Amniotic stem cell (primary cell): ENCODE data around the gene SMCO2.

Experiments used
- DNase-seq: peaks from one replicate; lab custom pipeline; 2025; lab: John Stamatoyannopoulos, UW

Gene SMCO2

DNA sequence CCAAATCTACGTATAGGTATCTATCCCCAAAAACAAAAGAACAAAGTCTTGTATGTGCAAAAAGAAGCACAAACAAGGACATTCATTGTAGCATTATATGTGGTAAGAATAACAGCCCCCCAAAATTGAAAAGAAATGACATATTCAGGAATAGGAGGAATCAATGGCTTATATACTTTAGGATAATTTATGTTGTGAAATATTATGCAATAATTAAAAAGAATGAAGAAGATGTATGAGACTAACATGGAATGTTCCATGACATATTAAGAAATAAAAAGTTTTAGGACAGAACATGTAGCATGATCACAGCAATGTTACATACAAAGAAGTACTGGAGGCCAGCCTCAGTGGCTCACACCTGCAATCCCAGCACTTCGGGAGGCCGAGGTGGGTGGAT lies 9.1 kb downstream of the SMCO2 start:
- no peak for DNase-seq

DNA sequence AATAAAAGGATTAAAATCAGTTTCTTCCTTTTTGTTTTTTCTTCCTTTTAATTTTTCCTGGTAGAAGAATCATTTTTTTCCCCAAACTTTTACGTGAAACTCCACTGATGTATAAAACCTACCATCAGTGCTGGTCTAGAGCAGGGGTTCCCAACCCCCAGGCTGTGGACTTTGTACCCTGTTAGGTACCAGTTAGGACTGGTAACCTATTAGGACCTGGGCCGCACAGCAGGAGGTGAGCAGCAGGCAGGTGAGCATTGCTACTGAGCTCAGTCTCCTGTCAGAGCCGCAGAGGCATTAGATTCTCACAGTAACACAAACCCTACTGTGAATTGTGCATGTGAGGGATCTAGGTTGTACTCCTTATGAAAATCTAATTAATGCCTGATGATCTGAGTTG lies 10.1 kb downstream of the SMCO2 start:
- no peak for DNase-seq

DNA sequence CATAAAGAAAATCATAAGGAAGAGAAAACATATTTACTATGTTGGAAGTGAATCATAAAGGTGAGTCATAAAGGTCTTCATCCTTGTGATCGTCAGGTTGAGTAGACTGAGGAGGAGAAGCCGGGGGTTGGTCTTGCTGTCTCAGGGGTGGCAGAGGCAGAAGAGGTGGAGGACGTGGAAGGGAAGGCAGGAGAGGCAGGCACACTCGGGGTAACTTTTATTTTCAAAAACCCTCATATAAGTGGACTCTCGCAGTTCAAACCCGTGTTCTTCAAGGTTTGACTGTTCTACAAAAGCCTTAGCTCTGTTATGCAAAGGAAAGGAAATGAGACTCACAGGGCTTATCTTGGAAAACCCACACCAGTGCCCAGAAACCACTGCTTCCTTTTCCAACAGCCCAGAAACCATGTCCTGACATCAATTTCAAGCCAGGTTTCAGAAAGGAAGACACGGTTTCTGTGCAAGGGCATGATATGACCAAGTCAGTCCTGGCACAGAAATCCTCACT lies 14.0 kb downstream of the SMCO2 start:
- DNase-seq = no peak

DNA sequence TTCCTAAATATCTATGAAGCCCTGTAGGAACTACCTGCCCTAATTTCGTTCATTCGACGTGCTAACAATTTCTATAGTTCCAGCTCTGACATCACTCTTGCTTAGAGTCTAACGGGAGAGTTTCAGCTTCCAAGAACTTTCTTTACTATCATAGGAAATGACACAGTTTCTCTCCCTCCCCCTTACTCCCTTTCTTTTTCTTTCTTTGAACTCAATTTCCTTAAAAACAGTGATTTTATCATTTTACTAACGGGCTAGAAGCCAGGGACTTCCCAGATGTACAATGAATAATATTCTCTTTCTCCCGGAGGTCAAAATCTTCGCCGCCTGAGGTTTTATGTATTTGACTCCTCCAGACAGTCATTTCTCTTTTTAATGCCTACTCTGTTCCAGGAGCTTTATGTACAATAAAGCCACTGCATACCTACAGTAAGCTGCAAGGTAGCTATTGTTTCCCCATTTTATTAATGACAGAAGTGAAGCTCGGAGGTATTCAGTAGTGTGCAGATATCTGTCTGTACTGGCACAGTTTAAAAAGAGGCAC lies 15.7 kb downstream of the SMCO2 start:
- peak; percentile 20 for DNase-seq

DNA sequence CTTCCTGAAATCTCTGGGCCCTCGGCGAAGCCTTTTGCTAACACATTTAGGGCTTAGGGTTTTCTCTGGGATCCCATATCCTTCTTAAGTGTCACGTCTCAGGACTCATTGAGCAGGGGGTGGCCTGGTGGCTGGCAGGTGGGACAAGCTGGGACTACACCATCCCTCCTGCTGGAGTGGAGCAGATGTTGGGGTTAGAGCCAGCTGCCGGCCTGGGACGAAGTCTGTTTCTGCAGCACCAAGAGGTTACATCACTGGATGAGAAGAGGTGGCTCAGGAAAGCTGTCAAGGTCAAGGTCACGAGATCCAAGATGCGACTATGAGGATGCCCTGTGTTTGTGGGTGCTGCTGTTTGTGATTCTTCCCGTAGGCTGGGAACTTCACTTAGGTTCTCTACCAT lies 16.3 kb downstream of the SMCO2 start:
- DNase-seq = no peak

DNA sequence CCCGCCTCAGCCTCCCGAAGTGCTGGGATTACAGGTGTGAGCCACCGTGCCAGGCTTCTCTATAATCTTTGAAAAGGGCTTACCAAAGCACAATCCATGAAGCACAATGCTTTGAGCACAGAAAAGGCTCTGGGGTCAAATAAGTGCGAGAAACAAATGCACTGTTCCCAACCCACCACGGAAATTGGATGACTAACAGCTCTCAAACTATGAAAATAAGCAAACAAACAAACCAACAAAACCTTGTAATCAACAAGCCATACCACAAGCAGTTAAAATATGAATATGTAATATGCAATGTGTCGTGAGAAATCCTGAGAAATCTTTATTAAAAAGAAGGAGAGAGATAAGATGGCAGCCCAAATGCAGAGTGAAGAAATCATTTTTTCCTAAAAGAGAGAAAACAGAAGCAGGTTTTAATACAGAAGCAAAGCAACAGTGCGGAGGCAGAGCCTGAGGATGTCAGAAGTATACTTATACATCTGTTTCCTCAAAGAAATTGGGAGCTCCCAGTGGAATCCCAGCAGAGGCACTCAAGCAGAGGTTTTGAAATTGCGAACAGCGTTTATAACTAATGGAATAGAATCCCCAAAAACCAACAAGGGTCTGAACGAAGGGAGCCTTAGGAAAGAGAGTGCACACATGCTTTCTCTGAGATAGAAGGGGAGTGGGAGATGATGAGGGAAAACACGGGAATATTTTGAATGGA lies 17.1 kb downstream of the SMCO2 start:
- no peak for DNase-seq

DNA sequence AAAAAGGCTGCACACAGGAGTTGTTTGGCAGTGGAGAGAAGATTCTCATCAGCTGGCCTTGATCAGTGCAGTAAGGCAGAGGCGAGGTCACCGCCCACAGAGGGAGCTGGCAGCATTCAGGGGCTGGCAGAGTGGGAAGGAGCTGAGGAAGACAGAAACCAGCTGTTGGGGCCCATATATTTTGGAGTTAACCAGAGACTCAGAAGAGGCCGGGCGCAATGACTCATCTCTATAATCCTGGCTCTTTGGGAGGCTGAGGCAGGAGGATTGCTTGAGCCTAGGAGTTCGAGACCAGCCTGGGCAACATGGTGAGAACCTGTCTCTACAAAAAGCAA lies 17.7 kb downstream of the SMCO2 start:
- no peak for DNase-seq

DNA sequence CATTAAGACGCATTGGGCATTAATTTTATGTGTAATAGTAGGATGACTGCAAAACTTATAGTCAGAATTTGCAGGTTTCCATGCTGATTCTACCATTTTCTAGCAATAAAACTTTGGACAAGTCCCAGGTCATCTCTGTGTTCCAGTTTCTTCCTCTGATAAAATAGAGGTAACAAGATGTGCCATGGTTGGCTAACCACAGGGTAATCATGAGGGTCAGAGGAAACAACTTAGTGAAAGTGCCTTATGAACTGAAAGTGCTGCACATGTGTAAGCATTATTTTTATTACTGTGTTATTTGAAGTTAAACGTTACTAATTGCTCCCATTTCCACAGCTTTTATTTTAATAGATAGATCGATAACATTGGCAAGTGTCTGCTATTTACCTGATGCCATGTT lies 21.1 kb downstream of the SMCO2 start:
- no peak for DNase-seq

DNA sequence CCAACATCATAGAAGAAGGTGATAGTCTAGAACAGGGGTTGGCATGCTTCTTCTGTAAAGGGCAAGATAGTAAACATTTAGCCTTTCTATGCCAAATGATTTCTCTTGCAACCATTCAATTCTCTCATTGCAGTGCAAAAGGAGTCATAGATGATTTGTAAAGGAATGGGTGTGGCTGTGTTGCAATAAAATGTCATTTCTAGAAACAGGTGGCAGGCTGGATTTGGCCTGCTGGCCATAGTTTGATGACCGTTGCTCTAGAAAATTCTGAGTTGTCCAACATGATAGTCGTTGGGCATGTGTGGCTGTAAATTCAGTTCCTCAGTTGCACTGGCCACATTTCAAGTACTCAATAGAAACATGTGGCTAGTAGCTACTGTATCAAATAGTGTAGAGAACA lies 21.7 kb downstream of the SMCO2 start:
- no peak for DNase-seq

DNA sequence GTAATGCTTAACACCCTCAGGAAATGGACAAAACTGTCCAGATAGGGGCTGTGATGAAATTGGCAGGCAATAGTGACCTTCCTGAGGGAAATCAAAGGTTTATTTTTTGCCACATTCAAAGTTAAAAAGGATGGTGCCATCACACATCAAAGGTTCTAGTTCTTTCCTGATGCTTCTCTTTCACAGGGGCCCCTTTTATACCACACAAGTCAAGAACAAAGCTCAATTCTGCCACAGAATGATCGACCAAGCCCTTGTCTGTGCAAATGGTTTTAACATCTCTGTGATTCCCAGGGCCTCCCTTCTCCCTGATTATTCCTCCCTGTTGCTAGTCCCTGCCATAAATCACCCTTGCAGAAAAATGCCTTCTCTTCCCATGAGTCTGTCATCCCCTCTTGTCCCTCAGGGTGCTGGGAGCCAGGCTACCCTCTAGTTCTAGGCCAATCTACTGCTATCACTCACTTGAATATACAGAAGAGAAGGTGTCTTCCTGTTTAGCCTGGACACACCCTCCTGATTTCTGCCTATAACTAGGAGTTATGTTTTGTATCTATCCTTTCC lies 22.7 kb downstream of the SMCO2 start:
- DNase-seq = no peak

DNA sequence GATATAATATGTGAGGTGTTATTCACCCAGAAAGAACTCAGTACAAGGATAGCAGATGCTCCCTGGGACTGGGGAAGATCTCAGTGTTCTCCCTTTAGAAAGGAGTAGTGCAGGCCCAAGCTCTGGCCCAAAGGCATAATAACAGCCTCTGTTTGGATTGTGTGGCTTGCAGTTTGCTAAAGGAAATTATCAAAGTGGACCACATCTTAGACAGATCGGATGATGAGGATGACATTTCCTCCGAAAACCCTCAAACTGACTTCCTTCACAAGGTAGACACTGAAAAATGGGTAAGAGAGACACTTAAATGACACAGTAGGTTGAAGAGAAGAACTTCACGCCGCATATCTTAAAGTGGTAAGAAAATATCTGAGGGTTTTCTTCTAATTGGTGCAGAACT lies 26.1 kb downstream of the SMCO2 start:
- DNase-seq = no peak

DNA sequence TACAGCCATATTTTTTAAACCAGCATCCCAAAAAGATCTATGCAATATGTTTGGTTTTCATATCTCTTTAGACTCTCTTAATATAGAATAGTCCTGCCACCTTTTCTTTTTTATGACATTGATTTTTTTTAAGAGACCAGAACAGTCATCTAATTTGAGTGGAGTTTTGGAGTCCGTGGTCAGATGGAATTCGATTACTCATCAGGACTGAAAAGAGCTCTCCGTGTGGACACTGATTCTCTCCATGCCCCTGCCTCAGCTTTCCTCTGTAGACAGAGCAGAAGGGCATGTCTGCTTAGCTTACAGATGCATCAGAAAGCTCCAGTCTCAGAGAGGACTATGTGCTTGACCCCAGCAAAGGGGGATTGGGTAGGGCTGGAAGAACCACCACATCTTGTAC lies 27.8 kb downstream of the SMCO2 start:
- DNase-seq = peak; percentile 30

DNA sequence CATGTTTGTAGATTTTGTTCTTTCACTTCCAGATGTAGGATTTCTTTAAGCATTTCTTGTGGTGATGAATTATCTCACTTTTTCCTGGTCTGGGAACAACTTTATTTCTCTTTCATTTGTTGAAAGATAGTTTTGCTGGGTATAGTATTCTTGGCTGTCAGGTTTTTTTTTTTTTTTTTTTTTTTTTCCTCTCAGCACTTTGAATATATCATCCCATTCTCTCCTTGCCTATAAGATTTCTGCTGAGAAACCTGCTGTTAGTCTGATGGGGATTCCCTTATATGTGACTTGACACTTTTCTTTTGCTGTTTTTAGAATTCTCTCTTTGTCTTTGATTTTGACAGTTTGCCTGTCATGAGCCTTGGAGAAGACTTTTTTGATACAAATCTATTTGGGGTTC lies 30.5 kb downstream of the SMCO2 start:
- no peak for DNase-seq

DNA sequence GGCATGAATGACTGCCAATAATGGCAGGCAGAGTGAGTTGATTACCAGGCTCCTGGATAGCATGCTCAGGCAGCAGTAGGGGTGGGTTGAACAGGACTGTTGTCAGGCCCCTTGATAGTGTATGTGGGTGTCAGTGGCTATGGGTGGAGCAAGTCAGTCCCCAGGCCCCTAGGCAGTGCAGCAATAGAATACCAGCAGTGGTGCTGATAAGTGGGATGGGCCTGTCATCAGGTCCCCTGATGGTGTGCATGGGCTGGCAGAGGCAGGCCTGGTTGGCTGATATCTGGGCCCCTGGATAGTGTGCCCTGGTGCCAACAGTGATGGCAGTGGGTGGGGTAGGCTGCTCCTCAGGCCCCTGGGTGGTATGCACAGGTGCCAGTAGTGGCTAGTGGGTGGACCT lies 32.4 kb downstream of the SMCO2 start:
- no peak for DNase-seq

DNA sequence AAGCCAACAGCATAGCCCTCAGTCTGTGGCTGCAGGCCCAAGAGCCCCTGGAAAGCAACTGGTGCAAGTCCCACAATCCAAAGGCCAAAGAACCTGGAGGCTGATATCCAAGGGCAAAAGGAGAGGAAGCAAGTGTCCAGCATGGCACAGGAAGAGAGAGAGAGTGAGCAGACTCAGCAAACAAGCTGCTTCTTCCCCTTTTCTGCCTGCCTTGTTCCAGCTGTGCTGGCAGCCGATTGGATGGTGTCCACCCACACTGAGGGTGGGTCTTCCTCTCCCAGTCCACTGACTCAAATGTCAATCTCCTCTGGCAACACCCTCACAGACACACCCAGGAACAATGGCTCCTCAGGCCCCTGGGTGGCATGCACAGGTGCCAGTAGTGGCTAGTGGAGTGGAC lies 33.5 kb downstream of the SMCO2 start:
- no peak for DNase-seq

DNA sequence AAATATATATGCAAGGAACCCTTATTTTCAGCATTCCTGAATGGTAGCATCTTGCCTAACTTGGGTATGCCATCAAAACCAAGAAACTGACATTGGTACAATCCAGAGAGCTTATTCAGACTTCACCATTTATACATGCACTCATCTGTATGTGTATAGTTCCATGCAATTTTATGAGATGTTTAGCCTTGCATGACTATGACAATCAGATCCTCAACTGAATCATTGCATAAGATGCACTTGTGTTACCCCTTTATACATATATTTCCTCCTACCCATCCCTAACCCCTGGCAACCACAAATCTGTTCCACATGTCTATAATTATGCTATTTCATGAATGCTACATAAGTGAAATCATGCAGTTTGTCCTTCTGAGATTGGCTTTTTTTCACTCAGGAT lies 40.4 kb downstream of the SMCO2 start:
- DNase-seq = no peak

DNA sequence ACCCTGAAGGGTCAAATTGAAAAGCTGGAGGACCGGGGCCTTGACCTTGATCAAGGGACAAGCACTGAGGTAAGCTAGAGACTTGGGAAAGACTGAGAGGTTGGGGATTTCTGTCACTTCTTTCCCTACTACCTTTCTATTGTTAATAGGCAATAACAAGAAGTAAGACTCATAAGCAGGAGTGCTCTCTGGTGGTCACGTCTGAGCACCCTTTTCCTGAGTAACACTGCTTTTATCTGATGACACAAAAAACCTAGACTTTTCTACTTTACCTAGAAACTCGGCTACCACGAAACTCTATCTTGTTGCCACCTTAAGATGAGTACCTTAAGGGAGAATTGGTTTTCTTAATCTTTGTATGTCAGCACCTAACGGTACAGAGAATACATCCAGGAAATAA lies 41.9 kb downstream of the SMCO2 start:
- DNase-seq = no peak

DNA sequence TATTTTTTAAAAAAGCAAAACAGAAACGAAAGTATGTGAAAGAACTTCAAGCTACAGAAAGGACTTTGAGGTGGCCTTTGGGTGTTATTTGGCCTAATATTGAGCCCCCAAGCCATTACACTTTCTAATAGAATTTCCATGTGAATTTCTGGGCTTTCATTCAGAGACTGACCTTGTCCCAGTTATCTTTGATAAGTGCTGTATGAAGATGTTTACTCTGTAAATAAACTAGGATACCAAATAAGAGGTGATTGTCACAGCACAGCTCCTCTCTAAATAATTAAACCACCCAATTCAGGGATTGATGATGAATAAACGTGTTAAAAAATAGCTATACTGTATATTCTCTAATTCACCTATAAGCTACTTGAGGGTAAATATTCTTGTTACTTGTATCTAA lies 44.7 kb downstream of the SMCO2 start:
- DNase-seq = no peak

DNA sequence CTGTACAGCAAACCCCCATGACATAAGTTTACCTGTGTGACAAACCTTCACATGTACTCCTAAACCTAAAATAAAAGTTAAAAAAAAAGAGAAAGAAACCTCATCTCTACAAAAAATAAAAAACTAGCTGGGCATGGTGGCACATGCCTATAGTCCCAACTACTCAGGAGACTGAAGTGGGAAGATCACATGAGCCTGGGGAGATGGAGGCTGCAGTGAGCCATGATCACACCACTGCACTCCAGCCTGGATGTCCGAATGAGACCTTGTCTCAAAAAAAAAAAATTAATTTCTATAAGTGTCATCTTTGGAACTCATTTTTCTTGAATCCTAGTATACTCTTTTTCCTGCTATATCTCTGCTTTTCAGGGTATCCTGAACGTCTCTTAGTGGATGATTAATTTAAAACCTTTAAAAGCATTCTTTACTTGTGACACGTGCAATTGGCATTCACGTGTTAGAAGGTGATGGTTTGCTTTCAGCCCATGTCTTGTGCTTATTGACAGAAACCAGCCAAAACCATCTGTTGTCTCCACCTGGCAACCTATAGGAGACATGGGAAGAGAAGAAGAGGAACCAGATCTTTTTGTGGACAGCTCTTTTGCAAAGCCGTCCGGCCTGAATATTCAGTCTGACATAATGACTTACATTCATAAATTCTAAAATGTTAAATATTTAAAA lies 46.9 kb downstream of the SMCO2 start:
- no peak for DNase-seq

DNA sequence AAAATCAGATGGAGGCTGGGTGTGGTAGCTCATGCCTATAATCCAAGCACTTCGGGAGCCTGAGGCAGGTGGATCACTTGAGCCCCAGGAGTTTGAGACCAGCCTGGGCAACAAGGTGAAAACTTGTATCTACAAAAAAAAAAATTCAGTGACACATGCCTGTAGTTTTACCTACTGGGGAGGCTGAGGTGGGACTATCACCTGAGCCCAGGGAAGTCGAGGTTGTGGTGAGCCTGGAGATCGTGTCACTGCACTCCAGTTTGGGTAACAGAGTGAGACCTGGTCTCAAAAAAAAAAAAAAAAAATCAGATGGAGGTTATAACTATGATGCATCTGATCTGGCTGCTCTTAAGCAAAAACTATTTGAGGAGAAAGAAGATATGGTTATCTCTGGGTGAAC lies 50.9 kb downstream of the SMCO2 start:
- DNase-seq = no peak

DNA sequence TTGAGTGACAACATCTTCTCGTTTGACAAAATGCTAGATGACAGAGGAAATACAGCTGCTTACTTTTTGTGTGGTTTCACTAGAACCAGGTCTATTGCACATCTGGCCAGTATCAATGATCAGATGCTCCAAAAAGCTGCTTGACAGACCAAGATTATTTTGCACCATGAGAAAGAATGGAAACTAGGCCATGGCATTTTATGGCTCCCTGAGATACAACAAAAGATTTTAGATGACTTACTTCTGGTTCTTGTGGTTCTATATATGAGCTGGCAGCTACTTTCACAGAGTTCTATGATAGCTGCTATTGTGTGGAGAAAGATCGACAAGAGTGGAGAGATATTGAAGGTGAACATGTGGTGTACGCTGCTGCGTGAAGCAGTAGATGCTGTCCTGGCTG lies 51.6 kb downstream of the SMCO2 start:
- no peak for DNase-seq

DNA sequence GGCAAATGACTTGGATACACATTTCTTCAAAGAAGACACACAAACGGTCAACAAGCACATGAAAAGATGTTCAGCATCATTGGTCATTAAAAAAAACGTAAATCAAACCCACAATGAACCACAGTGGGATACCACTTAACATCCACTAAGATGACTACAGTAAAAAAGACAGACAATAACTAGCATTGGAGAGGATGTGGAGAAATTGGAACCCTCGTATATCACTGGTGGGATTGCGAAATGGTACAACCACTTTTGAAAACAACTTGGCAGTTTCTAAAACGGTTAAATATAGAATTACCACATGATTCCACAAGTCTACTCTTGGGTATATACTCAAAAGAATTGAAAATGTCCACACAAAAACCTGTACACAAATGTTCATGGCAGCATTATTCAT lies 52.2 kb downstream of the SMCO2 start:
- DNase-seq = no peak

DNA sequence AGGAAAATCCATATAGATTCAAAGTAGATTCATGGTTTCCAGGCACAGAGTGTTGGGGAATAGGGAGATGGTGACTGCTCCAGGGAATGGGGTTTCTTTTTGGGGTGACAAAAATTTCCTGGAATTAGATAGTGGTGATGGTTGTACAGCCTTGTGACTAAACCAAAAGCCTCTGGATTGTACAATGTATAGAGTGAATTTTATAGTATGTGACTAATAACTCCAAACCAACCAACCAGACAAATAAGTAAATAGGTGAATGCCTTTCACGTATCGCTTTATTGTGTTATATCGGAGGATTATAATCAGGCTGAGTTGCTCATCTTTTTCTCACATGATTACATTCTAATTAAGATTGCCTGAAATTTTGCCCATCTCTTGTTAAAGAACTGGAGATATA lies 52.8 kb downstream of the SMCO2 start:
- DNase-seq = no peak
